GM23248 (cell line): ENCODE data around the gene S100A12.

Experiments
- EZH2 ChIP-seq: fragments of 200-600 bp; sonication (generic); IDR thresholded peaks from 2 replicates; pipeline ENCODE4 v1.6.1; 2018; ENCODE audit warnings: antibody characterized with exemption, mild to moderate bottlenecking; ENCODE audit not compliant: insufficient read depth, poor library complexity, severe bottlenecking
- EZH2phosphoT487 ChIP-seq: fragments of 200-600 bp; sonication (generic); IDR thresholded peaks from 2 replicates; pipeline ENCODE4 v1.6.1; 2018; ENCODE audit warnings: antibody characterized with exemption, moderate library complexity, mild to moderate bottlenecking, low read depth; ENCODE audit not compliant: insufficient read depth

- TF ChIP-seq EZH2 (no peak), EZH2phosphoT487 (no peak)
Measured at GRCh38 chr1:153341431-153341934, 33.9 kb downstream of the S100A12 start.
